ENCODE measurements around the gene TBCD.

Gene TBCD

DNA sequence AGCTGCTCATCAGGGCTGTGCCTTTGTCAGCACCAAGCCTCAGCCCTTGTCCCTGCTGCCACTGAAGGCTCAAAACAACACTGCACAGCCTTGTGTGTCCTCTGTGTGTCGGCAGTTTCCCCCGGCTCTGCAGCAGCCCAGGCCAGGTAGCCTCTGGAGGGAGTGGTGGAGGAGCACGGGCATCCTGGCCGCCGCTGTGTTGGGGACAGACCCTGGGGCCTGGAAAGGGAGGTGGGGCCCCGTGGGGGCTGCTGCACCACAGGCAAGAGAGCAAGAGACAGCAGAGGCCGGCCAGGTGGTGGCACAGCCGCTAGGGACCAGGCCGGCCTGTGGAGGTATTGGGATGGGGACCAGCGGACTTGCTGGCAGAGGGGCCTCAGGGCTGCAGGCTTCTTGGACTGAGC lies 184.9 kb downstream of the TBCD start:
- Mint-ChIP-seq H3K36me3 (ENCODE audit: low read depth) (peaks cover 56% of the 10 kb centered on the region), H3K27ac (no peak overlapping the region), H3K4me3 (no peak overlapping the region), H3K4me1 (ENCODE audit: low read depth) (peaks cover 2% of the 10 kb centered on the region), H3K27me3 (ENCODE audit: low read depth) (no peaks in the 10 kb centered on the region), H3K9me3 (no peaks in the 10 kb centered on the region)
- DNase-seq (ENCODE audit: low spot score) = no peak

DNA sequence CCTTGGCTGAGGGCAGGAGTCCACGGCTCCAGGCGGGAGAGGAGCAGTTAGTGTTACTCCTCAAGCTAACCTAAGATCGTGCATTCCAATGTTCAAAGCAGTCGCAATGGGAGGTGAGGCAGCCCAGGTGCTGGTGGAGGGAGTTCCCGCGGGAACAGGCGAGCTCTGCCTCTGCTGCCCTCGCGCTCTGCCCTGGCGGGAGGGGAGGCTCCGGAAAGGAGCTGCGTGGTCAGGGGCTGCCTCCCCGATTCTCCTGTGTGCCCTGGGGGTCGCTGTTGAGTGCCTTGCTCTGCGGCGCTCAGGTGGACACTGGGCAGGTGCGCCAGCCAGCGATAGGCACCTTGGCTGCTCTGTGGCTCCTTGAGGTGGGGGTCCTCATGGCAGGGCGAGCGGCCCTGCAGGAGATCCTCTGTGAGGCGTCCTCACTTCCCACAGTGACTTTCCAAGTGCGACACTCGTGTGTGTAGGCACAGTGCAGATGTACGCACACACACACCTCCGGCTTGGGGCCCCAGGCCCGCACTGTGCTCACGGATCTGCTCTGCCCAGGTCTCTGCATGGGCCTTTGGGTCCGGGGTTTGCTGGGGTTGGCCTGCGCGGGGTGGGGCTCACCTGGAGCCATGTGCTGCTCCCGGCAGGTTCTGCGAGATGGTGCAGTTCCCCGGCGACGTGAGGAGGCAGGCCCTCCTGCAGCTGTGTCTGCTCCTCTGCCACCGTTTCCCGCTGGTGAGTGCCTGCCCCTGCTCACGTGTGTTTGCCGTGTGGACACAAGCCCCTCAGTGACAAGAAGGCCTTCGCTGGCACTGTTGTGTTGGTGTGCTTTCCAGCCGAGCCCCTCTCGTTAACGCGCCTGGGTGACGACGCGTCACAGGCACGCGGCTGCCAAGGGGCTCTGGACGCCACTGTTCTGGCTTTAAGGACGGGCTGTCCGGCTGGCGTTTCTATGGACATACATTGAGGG lies 185.8 kb downstream of the TBCD start:
- Mint-ChIP-seq H3K4me1 (ENCODE audit: low read depth) (peaks cover 2% of the 10 kb centered on the region), H3K36me3 (ENCODE audit: low read depth) (peaks cover 54% of the 10 kb centered on the region)

DNA sequence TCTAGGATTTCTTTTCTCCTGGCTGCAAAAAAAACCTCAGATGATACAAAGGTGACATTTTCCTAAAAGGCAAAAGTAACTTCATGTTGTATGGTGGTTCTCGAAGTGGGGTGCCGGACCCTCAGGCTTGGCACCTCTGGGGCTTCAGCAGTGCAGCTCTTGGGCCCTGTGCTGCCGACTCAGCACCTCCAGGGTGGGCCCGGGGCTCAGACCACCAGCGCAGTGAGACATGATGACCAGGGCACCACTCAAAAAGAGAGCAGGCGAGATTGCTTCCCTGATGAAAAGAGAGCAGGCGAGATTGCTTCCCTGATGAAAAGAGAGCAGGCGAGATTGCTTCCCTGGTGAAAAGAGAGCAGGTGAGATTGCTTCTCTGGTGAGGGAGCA lies 186.6 kb downstream of the TBCD start:
- H3K9me3 Mint-ChIP-seq = no peaks in the 10 kb centered on the region
- H3K27ac Mint-ChIP-seq = peak overlapping the region; percentile 68
- no peak for DNase-seq (ENCODE audit: low spot score)
- H3K36me3 Mint-ChIP-seq (ENCODE audit: low read depth) = peaks cover 56% of the 10 kb centered on the region
- H3K4me3 Mint-ChIP-seq = no peak overlapping the region
- H3K27me3 Mint-ChIP-seq (ENCODE audit: low read depth) = no peaks in the 10 kb centered on the region
- peaks cover 2% of the 10 kb centered on the region for H3K4me1 Mint-ChIP-seq (ENCODE audit: low read depth)

More for the DNA sequence above, 185.8 kb downstream of the TBCD start:
- H3K27me3 Mint-ChIP-seq (ENCODE audit: low read depth) = no peaks in the 10 kb centered on the region
- H3K4me3 Mint-ChIP-seq = no peak overlapping the region
- H3K27ac Mint-ChIP-seq = no peak overlapping the region
- DNase-seq (ENCODE audit: low spot score) = no peak
- no peaks in the 10 kb centered on the region for H3K9me3 Mint-ChIP-seq

DNA sequence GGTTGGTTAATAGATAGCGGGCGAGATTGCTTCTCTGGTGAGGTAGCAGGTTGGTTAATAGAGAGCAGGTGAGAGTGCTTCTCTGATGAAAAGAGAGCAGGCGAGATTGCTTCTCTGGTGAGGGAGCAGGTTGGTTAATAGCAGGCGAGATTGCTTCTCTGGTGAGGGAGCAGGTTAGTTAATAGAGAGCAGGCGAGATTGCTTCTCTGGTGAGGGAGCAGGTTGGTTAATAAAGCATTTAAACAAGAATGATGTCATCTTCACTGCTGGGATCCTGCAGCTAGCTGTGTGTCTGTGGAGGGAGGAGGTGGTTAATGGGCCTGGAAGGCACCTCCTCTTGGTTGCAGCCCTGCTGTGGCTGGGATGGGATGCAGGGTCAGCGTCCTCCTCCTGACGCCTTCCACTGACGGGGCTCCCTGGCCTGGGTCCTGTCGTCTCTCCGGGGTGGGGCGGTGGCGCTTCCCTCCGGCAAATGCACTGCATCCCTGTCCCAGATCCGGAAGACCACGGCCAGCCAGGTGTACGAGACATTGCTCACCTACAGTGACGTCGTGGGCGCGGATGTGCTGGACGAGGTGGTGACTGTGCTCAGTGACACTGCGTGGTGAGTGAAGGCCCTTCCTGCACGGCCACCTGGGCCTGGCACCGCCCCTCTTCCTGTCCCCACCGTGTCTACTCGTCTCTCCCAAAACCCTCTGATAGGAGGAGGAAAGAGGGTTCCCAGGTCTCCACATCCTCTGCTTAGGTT lies 187.2 kb downstream of the TBCD start:
- H3K27me3 Mint-ChIP-seq (ENCODE audit: low read depth) = no peaks in the 10 kb centered on the region
- peaks cover 4% of the 10 kb centered on the region for H3K9me3 Mint-ChIP-seq
- H3K36me3 Mint-ChIP-seq (ENCODE audit: low read depth) = peaks cover 61% of the 10 kb centered on the region
- DNase-seq (ENCODE audit: low spot score) = no peak
- H3K4me1 Mint-ChIP-seq (ENCODE audit: low read depth) = peaks cover 2% of the 10 kb centered on the region
- H3K4me3 Mint-ChIP-seq = no peak overlapping the region
- peak overlapping the region; percentile 68 for H3K27ac Mint-ChIP-seq

DNA sequence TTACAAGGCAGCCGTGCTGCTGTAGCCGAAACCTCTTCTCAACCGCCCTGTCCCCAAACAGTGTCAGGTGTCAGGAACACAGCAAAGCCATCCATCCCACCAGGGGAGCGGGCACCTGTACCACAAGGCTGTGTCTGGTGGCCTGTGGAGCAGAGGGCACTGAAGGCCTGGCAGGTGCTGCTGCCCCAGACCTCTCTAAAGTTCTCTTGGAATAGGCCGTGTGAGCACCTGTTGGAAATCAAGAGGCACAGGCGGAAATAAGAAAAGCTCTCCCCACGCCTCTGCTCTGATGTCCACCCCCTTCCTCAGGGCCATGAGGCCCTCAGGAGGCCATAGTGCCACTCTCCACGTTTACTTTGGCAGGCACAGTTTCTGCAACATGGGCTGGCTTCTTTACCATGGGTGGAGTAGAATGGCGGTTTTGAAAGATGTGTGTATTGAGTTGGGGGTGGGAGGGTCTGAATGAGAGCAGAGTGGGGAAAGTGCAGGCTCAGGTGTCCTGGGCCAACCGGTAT lies 187.8 kb downstream of the TBCD start:
- Mint-ChIP-seq H3K4me3 (no peak overlapping the region), H3K27ac (no peak overlapping the region), H3K4me1 (ENCODE audit: low read depth) (peaks cover 2% of the 10 kb centered on the region), H3K36me3 (ENCODE audit: low read depth) (peaks cover 67% of the 10 kb centered on the region), H3K27me3 (ENCODE audit: low read depth) (no peaks in the 10 kb centered on the region), H3K9me3 (peaks cover 10% of the 10 kb centered on the region)
- DNase-seq (ENCODE audit: low spot score) = no peak

DNA sequence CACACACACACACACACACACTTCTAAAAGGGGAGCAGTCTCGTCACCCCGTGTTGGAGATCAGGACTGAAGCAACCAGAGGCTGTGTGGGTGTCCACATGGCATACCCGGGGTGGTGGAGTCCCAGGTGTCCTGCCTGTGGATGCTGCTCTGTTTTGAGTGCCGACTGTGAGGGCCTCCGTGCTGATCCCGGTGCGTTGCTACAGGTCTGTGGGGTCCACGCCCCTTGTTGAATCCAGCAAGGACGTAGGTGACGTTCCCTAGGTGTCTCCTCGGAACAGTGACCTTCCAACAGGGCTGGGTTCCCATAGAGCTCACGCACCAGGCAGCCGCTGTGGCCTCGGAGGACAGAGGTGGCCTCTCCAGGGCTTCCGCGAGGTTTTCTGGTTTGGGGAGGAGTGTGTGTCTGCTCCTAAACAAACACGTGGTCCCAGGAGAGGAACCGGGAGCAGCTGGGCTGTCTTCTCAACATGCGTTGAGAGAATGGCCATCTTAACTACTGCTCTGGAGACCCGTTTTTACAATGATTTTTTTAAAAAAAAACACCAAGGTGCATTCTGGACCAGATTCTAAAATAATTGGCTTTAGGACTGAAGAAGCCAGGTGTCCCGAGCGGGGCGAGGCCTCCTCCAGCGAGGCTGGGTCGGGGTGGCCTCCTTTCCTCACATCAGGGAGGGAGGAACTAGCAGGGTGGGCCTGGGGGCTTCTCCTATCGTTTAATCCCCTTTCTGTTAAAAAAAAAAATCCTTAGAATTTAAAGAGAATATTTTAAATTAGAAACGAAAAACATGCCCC lies 188.6 kb downstream of the TBCD start:
- H3K27ac Mint-ChIP-seq = no peak overlapping the region
- H3K36me3 Mint-ChIP-seq (ENCODE audit: low read depth) = peaks cover 71% of the 10 kb centered on the region
- H3K9me3 Mint-ChIP-seq = peaks cover 18% of the 10 kb centered on the region
- H3K4me3 Mint-ChIP-seq = no peak overlapping the region
- H3K4me1 Mint-ChIP-seq (ENCODE audit: low read depth) = peaks cover 2% of the 10 kb centered on the region
- DNase-seq (ENCODE audit: low spot score) = no peak
- H3K27me3 Mint-ChIP-seq (ENCODE audit: low read depth) = no peaks in the 10 kb centered on the region

DNA sequence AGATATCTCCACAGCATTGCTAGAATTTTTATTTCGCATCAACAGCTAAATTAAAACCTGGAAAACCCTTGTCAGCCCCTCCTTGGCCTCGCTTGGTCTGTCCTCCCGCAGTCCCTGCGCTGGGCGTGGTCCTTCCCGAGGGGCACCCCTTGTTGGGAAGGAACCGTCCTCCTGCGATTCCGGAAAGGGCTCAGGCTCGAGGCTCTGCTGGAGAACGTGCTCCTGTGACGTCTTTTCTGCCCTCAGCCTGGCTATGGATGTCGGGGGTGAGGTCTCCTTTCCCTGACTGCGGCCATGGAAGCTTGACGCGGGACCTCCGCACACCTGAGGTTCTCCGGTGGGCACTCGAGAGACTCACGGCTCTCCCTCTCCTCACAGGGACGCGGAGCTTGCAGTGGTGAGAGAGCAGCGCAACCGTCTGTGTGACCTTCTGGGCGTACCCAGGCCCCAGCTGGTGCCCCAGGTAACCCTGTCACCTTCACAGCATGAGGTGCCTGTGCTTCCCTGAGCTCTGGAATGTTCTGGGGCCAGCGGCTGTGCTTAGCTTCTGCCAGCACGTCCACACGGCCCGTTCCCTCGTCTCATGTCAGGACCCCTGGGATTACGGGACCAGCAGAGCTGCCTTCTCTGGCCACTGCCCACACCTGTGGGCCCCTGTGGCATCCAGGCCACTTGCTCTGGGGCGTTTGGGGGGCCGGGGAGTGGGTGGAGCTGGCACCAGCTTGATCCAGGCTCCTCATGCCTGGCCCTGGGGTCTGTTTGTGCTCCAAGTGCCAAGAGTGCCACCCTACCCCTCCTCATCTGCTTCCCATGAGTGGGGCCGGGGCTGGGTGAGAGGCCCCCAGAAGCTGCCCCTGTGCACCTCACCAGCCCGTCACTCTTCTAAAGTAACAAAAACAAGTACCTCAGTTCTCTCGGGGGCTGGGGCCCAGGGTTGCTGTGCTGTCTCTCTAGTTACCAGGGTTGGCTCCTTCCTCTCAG lies 189.4 kb downstream of the TBCD start:
- Mint-ChIP-seq H3K36me3 (ENCODE audit: low read depth) (peaks cover 72% of the 10 kb centered on the region), H3K27ac (no peak overlapping the region), H3K27me3 (ENCODE audit: low read depth) (no peaks in the 10 kb centered on the region), H3K4me1 (ENCODE audit: low read depth) (no peaks in the 10 kb centered on the region), H3K9me3 (peaks cover 25% of the 10 kb centered on the region), H3K4me3 (no peak overlapping the region)
- no peak for DNase-seq (ENCODE audit: low spot score)

DNA sequence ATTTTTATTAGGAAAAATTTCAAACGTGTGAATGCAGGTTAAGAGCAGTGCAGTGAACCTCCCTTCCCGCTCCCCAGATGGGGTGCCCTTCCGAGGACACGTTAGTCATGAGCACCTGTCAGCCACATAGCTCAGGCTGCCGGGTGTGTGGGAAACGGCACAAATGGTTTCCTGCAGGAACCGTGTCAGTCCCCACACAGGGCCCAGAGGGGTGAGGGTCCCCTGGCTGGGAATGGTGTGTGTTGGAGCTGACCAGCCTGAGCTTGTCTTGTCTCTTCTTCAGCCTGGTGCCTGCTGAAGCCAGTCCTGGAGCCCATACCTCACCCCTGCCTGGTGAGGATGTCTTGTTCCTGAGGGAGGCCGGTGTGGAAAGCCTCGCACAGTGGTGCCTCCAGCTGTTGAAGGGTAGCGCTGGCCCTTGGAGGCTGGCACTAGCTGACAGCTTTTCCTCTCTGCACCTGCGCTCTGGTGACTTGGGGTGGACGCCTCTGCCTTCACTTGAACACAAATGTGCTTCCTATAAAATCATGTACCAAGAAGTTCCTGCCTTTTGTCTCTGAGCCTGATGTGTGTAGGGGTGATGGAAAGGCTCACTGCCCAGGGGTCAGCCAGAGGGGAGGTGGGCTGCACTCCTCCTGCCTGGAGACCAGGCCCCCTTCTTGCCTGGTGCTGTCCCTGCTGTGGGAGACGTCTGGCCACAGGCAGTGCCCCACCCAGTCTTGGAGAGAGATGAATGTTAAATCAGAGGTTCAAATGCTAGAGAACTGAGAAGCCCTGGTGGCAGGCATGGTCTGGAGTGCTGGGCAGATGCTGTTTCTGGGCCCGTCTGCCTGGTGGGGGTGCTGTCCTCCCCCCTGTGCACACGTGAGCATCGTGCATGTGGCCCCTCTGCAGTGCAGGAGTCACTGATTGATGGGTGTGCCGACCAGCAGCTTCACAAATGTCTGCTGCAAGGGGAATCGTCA lies 190.6 kb downstream of the TBCD start:
- peaks cover 66% of the 10 kb centered on the region for H3K36me3 Mint-ChIP-seq (ENCODE audit: low read depth)
- H3K27ac Mint-ChIP-seq = no peak overlapping the region
- no peaks in the 10 kb centered on the region for H3K27me3 Mint-ChIP-seq (ENCODE audit: low read depth)
- H3K4me3 Mint-ChIP-seq = no peak overlapping the region
- H3K4me1 Mint-ChIP-seq (ENCODE audit: low read depth) = no peaks in the 10 kb centered on the region
- peaks cover 29% of the 10 kb centered on the region for H3K9me3 Mint-ChIP-seq
- no peak for DNase-seq (ENCODE audit: low spot score)

DNA sequence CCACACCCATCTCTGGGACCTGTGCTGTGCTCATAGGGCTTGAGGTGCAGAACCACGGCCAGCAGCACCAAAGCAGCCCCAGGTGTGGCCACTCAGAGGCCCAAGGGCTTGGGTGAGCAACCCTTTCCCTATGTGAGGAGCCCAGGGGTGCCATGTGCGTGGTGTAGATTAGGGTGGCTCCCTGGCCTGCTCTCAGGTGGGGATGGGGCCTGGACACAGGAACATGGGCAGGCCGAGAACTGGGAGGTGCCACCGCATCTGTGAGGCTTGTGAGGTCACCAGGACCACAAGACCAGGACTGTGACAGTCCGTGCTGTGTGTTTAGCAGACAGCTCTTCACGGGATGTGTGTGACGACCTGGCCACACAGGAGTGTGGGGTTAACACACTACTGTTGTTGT lies 191.5 kb downstream of the TBCD start:
- no peaks in the 10 kb centered on the region for H3K27me3 Mint-ChIP-seq (ENCODE audit: low read depth)
- peaks cover 67% of the 10 kb centered on the region for H3K36me3 Mint-ChIP-seq (ENCODE audit: low read depth)
- H3K4me1 Mint-ChIP-seq (ENCODE audit: low read depth) = no peaks in the 10 kb centered on the region
- no peak for DNase-seq (ENCODE audit: low spot score)
- H3K9me3 Mint-ChIP-seq = peaks cover 29% of the 10 kb centered on the region
- no peak overlapping the region for H3K4me3 Mint-ChIP-seq
- no peak overlapping the region for H3K27ac Mint-ChIP-seq

DNA sequence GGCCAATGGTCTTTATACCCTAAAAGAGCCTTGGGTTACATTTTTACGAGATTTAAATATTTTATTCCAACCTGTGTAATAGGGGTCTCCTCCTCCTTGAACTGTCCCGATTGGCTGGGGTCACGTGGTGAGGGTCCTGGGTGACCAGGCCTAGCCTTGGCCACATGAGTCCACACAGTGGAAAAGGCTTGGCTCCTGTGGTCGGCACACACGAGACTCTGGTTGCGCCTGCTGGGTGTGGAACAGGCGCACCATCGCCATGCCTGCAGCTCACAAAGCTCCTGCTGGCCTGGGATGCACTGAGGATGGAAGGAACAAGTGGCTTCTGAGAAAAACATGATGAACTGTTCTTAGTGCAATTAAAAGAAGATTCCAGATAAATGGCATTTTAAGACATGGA lies 191.9 kb downstream of the TBCD start:
- Mint-ChIP-seq H3K9me3 (peaks cover 29% of the 10 kb centered on the region), H3K27me3 (ENCODE audit: low read depth) (no peaks in the 10 kb centered on the region), H3K4me1 (ENCODE audit: low read depth) (no peaks in the 10 kb centered on the region), H3K36me3 (ENCODE audit: low read depth) (peaks cover 64% of the 10 kb centered on the region), H3K4me3 (no peak overlapping the region), H3K27ac (no peak overlapping the region)
- no peak for DNase-seq (ENCODE audit: low spot score)

DNA sequence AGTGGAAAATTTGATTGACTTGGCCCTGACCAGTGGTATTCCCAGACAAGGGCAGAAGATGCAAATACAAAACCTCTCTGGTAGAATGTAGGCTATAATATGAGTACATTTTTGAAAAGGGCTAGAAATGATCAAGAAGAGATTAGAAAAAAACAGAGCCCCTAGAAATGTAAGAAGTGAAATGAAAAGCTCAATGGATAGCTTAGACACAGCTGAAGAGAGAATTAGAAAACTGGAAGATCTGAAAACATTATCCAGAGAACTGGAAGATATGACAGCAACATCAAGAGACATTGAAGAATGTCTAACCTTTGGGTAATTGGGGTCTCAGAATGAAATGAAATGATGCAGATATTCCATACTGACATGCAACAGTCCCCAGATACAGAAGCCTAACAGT lies 193.1 kb downstream of the TBCD start:
- no peak overlapping the region for H3K27ac Mint-ChIP-seq
- H3K27me3 Mint-ChIP-seq (ENCODE audit: low read depth) = no peaks in the 10 kb centered on the region
- no peaks in the 10 kb centered on the region for H3K4me1 Mint-ChIP-seq (ENCODE audit: low read depth)
- peaks cover 29% of the 10 kb centered on the region for H3K9me3 Mint-ChIP-seq
- H3K4me3 Mint-ChIP-seq = no peak overlapping the region
- H3K36me3 Mint-ChIP-seq (ENCODE audit: low read depth) = peaks cover 65% of the 10 kb centered on the region
- DNase-seq (ENCODE audit: low spot score) = no peak

DNA sequence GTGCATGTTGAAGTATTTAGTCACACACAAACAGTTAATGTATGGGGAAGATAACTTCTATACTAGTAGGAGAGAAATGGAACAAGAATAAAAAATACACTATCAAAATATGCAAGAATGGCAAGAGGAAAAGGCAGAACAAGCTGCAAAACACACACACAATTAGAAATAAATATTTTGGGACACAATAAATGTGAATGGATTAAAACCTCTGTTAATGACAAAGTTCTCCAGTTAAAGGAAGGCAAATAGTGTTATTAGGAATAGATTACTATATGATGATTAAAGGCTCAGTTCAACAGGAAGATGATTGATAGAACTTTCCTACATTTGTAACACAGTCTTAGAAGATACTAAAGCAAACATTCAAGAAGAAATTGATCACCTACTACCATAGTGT lies 194.2 kb downstream of the TBCD start:
- Mint-ChIP-seq H3K4me3 (no peak overlapping the region), H3K36me3 (ENCODE audit: low read depth) (peaks cover 72% of the 10 kb centered on the region), H3K27me3 (ENCODE audit: low read depth) (no peaks in the 10 kb centered on the region), H3K27ac (no peak overlapping the region), H3K9me3 (peaks cover 29% of the 10 kb centered on the region), H3K4me1 (ENCODE audit: low read depth) (no peaks in the 10 kb centered on the region)
- no peak for DNase-seq (ENCODE audit: low spot score)
